ENCODE results near the gene PHC2. TPM values are rescaled to one million over a fixed set of nuclear protein-coding genes. Genes with fewer than 3 reads are reported as not detected.
"Not testable (repeated sequence)": the region's sequence is repeated elsewhere in the genome, so short reads cannot be mapped to it uniquely, and the experiment has no call there.

Gene PHC2
- total RNA-seq, 2 experiments from 2014 or later, result 43.0 to 43.7 TPM

- no peaks in the 10 kb centered on the region for H3K27me3 Mint-ChIP-seq
- peaks cover 3% of the 10 kb centered on the region for H3K9me3 Mint-ChIP-seq
- DNase-seq, result peak; percentile 15
- peaks cover 42% of the 10 kb centered on the region for H3K4me1 Mint-ChIP-seq
- no peak for ATAC-seq (ENCODE audit: low read depth)
- H3K27ac Mint-ChIP-seq, result no peak overlapping the region
- POLR2A ChIA-PET, result no interaction called here
- no peak overlapping the region for H3K4me3 Mint-ChIP-seq
- H3K36me3 Mint-ChIP-seq, result peaks cover 24% of the 10 kb centered on the region
Observed at GRCh38 chr1:33299461-33300155, 131.3 kb downstream of the PHC2 start.

- POLR2A ChIA-PET, result no interaction called here
- H3K4me3 Mint-ChIP-seq, result no peak overlapping the region
- H3K27ac Mint-ChIP-seq, result peak overlapping the region; percentile 67
- ATAC-seq (ENCODE audit: low read depth) (peak; percentile 18), DNase-seq (peak; percentile 71)
- no peaks in the 10 kb centered on the region for H3K27me3 Mint-ChIP-seq
- peaks cover 27% of the 10 kb centered on the region for H3K36me3 Mint-ChIP-seq
- peaks cover 38% of the 10 kb centered on the region for H3K4me1 Mint-ChIP-seq
- peaks cover 3% of the 10 kb centered on the region for H3K9me3 Mint-ChIP-seq
Observed at GRCh38 chr1:33298623-33299277, 132.1 kb downstream of the PHC2 start.

GRCh38 chr1:33297911-33298622 lies 132.8 kb downstream of the PHC2 start:
- Mint-ChIP-seq H3K36me3 (peaks cover 22% of the 10 kb centered on the region), H3K27ac (peak overlapping the region; percentile 85), H3K9me3 (peaks cover 3% of the 10 kb centered on the region), H3K4me1 (peaks cover 33% of the 10 kb centered on the region), H3K27me3 (no peaks in the 10 kb centered on the region), H3K4me3 (peak overlapping the region; percentile 5)
- POLR2A ChIA-PET, result no interaction called here
- no peak for DNase-seq
- no peak for ATAC-seq (ENCODE audit: low read depth)

- H3K27ac Mint-ChIP-seq, result no peak overlapping the region
- no peak for DNase-seq
- H3K9me3 Mint-ChIP-seq, result no peaks in the 10 kb centered on the region
- no peak for ATAC-seq (ENCODE audit: low read depth)
- POLR2A ChIA-PET, result interaction anchor here (0.6 to 1.6 kb wide), 3 partner anchors 53 to 213 kb away, joined by 4 to 6 read pairs (median 4); no protein-coding TSS in a partner anchor
- H3K36me3 Mint-ChIP-seq, result peaks cover 14% of the 10 kb centered on the region
- H3K27me3 Mint-ChIP-seq, result no peaks in the 10 kb centered on the region
- no peak overlapping the region for H3K4me3 Mint-ChIP-seq
- peaks cover 22% of the 10 kb centered on the region for H3K4me1 Mint-ChIP-seq
Observed at GRCh38 chr1:33296824-33297223, 134.1 kb downstream of the PHC2 start.

- DNase-seq (no peak), ATAC-seq (ENCODE audit: low read depth) (no peak)
- Mint-ChIP-seq H3K27ac (no peak overlapping the region), H3K4me1 (peaks cover 16% of the 10 kb centered on the region), H3K27me3 (no peaks in the 10 kb centered on the region), H3K4me3 (no peak overlapping the region), H3K9me3 (no peaks in the 10 kb centered on the region), H3K36me3 (peaks cover 13% of the 10 kb centered on the region)
- POLR2A ChIA-PET, result interaction anchor here (0.6 to 1.6 kb wide), 3 partner anchors 54 to 114 kb away, joined by 3 to 4 read pairs (median 4); partner anchors contain the start of gene TRIM62
Observed at GRCh38 chr1:33296082-33296458, 134.8 kb downstream of the PHC2 start.

GRCh38 chr1:33295450-33296081 lies 135.3 kb downstream of the PHC2 start:
- POLR2A ChIA-PET, result interaction anchor here (0.7 to 1.6 kb wide), 3 partner anchors 54 to 332 kb away, joined by 3 to 4 read pairs (median 3); partner anchors contain the start of genes RNF19B and TRIM62
- Mint-ChIP-seq H3K27ac (peak overlapping the region; percentile 56), H3K9me3 (no peaks in the 10 kb centered on the region), H3K4me1 (peaks cover 16% of the 10 kb centered on the region), H3K36me3 (peaks cover 16% of the 10 kb centered on the region), H3K27me3 (no peaks in the 10 kb centered on the region), H3K4me3 (no peak overlapping the region)
- ATAC-seq (ENCODE audit: low read depth), result peak; percentile 90
- peak; percentile 93 for DNase-seq

- ATAC-seq (ENCODE audit: low read depth) (no peak), DNase-seq (peak; percentile 47)
- Mint-ChIP-seq H3K4me3 (no peak overlapping the region), H3K27me3 (no peaks in the 10 kb centered on the region), H3K27ac (peak overlapping the region; percentile 56), H3K36me3 (peaks cover 14% of the 10 kb centered on the region), H3K4me1 (peaks cover 16% of the 10 kb centered on the region), H3K9me3 (no peaks in the 10 kb centered on the region)
- POLR2A ChIA-PET, result interaction anchor here (0.7 to 0.8 kb wide), 2 partner anchors 113 to 331 kb away, joined by 3 read pairs; partner anchors contain the start of genes RNF19B and TRIM62
Observed at GRCh38 chr1:33295023-33295422, 135.9 kb downstream of the PHC2 start.

- H3K9me3 Mint-ChIP-seq, result no peaks in the 10 kb centered on the region
- POLR2A ChIA-PET, result interaction anchor here (0.8 kb wide), 1 partner anchor 330 kb away, joined by 3 read pairs; the partner anchor contains the start of gene RNF19B
- H3K36me3 Mint-ChIP-seq, result peaks cover 18% of the 10 kb centered on the region
Observed at GRCh38 chr1:33294071-33295010, 136.6 kb downstream of the PHC2 start.

GRCh38 chr1:33292726-33293340 lies 138.1 kb downstream of the PHC2 start:
- DNase-seq (peak; percentile 6), ATAC-seq (ENCODE audit: low read depth) (no peak)
- no peaks in the 10 kb centered on the region for H3K9me3 Mint-ChIP-seq
- no peak overlapping the region for H3K4me3 Mint-ChIP-seq
- POLR2A ChIA-PET, result no interaction called here
- H3K36me3 Mint-ChIP-seq, result peaks cover 20% of the 10 kb centered on the region
- H3K27ac Mint-ChIP-seq, result no peak overlapping the region
- H3K27me3 Mint-ChIP-seq, result no peaks in the 10 kb centered on the region
- peaks cover 7% of the 10 kb centered on the region for H3K4me1 Mint-ChIP-seq

More at GRCh38 chr1:33294071-33295010, 136.6 kb downstream of the PHC2 start:
- Mint-ChIP-seq H3K27me3 (no peaks in the 10 kb centered on the region), H3K4me3 (no peak overlapping the region), H3K4me1 (peaks cover 16% of the 10 kb centered on the region), H3K27ac (no peak overlapping the region)
- ATAC-seq (ENCODE audit: low read depth) (no peak), DNase-seq (peak; percentile 26)

- peaks cover 17% of the 10 kb centered on the region for H3K36me3 Mint-ChIP-seq
- H3K27me3 Mint-ChIP-seq; DNase-seq; H3K4me3 Mint-ChIP-seq; ATAC-seq (ENCODE audit: low read depth); H3K9me3 Mint-ChIP-seq; POLR2A ChIA-PET; H3K4me1 Mint-ChIP-seq; H3K27ac Mint-ChIP-seq: not testable (repeated sequence)
Observed at GRCh38 chr1:33290615-33291014, 140.3 kb downstream of the PHC2 start.

GRCh38 chr1:33289858-33290154 lies 141.1 kb downstream of the PHC2 start:
- no peaks in the 10 kb centered on the region for H3K9me3 Mint-ChIP-seq
- H3K36me3 Mint-ChIP-seq, result peaks cover 17% of the 10 kb centered on the region
- DNase-seq (peak; percentile 7), ATAC-seq (ENCODE audit: low read depth) (no peak)
- no peak overlapping the region for H3K4me3 Mint-ChIP-seq
- H3K27me3 Mint-ChIP-seq, result no peaks in the 10 kb centered on the region
- no peaks in the 10 kb centered on the region for H3K4me1 Mint-ChIP-seq
- H3K27ac Mint-ChIP-seq, result no peak overlapping the region
- POLR2A ChIA-PET, result no interaction called here
